SH-SY5Y (cell line): ENCODE data around the gene CDS2.

Experiments used
- GATA2 ChIP-seq: IDR thresholded peaks from 2 replicates; pipeline ENCODE4 v1.6.1; 2011; ENCODE audit warnings: mild to moderate bottlenecking, low read depth, low read length
- GATA3 ChIP-seq: IDR thresholded peaks from 2 replicates; pipeline ENCODE4 v1.6.1; 2011; ENCODE audit warnings: low read depth, mild to moderate bottlenecking, low read length, moderate library complexity

GRCh38 chr20:5160882-5161281 lies 34.1 kb downstream of the CDS2 start:
- TF ChIP-seq GATA3 (no peak), GATA2 (no peak)
